ENCODE data around the gene MAGI3. TPM values are rescaled to one million over a fixed set of nuclear protein-coding genes. Genes with fewer than 3 reads are reported as not detected.

MAGI3 gene
- polyA plus RNA-seq, 1 donor from 2014 or later = 10.8 TPM

DNA sequence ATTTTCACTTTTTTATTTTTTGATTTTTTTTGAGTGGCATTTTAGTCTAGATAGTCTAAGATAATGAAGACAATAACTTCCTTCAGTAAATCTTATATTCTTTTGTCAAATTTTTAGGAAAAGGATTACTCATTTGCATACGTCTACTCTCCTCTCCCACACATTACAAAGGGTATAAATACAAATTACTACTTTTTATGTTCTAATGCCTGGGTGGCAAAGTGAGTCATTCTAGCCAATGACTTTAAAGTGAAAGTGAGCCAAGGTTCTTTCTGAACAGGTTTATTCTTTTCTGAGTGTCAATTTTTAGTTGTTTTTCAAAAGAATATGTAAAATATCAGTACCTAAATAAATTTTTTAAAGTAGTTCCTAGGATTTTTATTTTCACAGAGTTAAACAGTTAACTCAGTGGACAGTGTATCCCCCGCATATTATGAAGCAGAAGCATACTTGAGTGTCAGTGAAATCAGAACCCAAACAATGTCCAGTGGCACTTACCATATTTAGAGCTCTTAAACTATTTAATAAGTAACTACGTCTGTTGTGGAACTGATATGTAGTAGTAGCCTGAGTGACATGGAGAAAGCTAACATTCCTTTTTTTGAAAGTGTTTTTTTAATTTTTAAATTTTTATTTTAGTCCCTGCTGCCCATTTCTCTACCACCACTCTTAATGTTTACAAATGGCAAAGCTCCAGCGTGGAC lies 227.3 kb downstream of the MAGI3 start:
- Histone ChIP-seq H3F3A (ENCODE audit: insufficient read depth, low read length, poor library complexity, severe bottlenecking) (no peaks in the 10 kb centered on the region), H3K36me3 (ENCODE audit: insufficient read depth, low read length) (no peaks in the 10 kb centered on the region), H3K9me3 (ENCODE audit: low read length) (no peaks in the 10 kb centered on the region), H3K9me2 (ENCODE audit: insufficient read depth, low read length) (no peaks in the 10 kb centered on the region), H3K79me2 (replicated peaks; ENCODE audit: insufficient read depth, low read length) (no peaks in the 10 kb centered on the region), H3K4me2 (ENCODE audit: low read length) (no peak overlapping the region), H2AFZ (ENCODE audit: low read depth, low read length) (no peak overlapping the region), H3K4me3 (ENCODE audit: low read length) (no peak overlapping the region), H3K9ac (ENCODE audit: low read length) (no peak overlapping the region), H3K27ac (ENCODE audit: low read length) (no peak overlapping the region), H4K20me1 (ENCODE audit: insufficient read depth) (no peaks in the 10 kb centered on the region), H3K27me3 (ENCODE audit: insufficient read depth, low read depth, low read length) (no peaks in the 10 kb centered on the region)
- TF ChIP-seq TAF1 (IDR thresholded peaks at IDR 0.05; ENCODE audit: low read depth) (no peak), SMC3 (conservative IDR thresholded peaks at IDR 0.05; ENCODE audit: poor library complexity) (no peak), EZH2 (IDR thresholded peaks at IDR 0.05; ENCODE audit: borderline replicate concordance, insufficient read depth, low read length, poor library complexity, severe bottlenecking) (no peak), RAD21 (conservative IDR thresholded peaks at IDR 0.05) (no peak), MXI1 (conservative IDR thresholded peaks at IDR 0.05; ENCODE audit: poor library complexity, severe bottlenecking) (no peak), POLR2AphosphoS5 (IDR thresholded peaks at IDR 0.05) (no peak), EP300 (conservative IDR thresholded peaks at IDR 0.05; ENCODE audit: poor library complexity, severe bottlenecking) (no peak)
- TF ChIP-seq, protein P1, sequence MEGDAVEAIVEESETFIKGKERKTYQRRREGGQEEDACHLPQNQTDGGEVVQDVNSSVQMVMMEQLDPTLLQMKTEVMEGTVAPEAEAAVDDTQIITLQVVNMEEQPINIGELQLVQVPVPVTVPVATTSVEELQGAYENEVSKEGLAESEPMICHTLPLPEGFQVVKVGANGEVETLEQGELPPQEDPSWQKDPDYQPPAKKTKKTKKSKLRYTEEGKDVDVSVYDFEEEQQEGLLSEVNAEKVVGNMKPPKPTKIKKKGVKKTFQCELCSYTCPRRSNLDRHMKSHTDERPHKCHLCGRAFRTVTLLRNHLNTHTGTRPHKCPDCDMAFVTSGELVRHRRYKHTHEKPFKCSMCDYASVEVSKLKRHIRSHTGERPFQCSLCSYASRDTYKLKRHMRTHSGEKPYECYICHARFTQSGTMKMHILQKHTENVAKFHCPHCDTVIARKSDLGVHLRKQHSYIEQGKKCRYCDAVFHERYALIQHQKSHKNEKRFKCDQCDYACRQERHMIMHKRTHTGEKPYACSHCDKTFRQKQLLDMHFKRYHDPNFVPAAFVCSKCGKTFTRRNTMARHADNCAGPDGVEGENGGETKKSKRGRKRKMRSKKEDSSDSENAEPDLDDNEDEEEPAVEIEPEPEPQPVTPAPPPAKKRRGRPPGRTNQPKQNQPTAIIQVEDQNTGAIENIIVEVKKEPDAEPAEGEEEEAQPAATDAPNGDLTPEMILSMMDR (IDR thresholded peaks at IDR 0.05; ENCODE audit: poor library complexity, severe bottlenecking) = no peak
- TF ChIP-seq, protein P2, sequence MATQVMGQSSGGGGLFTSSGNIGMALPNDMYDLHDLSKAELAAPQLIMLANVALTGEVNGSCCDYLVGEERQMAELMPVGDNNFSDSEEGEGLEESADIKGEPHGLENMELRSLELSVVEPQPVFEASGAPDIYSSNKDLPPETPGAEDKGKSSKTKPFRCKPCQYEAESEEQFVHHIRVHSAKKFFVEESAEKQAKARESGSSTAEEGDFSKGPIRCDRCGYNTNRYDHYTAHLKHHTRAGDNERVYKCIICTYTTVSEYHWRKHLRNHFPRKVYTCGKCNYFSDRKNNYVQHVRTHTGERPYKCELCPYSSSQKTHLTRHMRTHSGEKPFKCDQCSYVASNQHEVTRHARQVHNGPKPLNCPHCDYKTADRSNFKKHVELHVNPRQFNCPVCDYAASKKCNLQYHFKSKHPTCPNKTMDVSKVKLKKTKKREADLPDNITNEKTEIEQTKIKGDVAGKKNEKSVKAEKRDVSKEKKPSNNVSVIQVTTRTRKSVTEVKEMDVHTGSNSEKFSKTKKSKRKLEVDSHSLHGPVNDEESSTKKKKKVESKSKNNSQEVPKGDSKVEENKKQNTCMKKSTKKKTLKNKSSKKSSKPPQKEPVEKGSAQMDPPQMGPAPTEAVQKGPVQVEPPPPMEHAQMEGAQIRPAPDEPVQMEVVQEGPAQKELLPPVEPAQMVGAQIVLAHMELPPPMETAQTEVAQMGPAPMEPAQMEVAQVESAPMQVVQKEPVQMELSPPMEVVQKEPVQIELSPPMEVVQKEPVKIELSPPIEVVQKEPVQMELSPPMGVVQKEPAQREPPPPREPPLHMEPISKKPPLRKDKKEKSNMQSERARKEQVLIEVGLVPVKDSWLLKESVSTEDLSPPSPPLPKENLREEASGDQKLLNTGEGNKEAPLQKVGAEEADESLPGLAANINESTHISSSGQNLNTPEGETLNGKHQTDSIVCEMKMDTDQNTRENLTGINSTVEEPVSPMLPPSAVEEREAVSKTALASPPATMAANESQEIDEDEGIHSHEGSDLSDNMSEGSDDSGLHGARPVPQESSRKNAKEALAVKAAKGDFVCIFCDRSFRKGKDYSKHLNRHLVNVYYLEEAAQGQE (IDR thresholded peaks at IDR 0.05; ENCODE audit: borderline replicate concordance) = no peak

DNA sequence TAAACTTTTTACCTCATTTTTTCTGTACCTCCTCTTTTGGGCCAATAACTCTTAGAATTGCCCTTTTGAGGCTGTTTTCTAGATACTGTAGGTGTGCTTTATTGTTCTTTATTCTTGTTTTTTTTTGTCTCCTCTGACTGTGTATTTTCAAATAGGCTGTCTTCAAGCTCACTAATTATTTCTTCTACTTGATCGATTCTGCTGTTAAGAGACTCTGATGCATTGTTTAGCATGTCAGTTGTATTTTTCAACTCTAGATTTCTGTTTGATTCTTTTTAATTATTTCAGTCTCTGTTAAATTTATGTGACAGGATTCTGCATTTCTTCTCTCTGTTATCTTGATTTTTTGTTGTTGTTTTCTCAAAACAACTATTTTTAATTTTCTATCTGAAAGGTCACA lies 238.7 kb downstream of the MAGI3 start:
- TF ChIP-seq EZH2 (IDR thresholded peaks at IDR 0.05; ENCODE audit: borderline replicate concordance, insufficient read depth, low read length, poor library complexity, severe bottlenecking) (no peak), POLR2AphosphoS5 (IDR thresholded peaks at IDR 0.05) (no peak), MXI1 (conservative IDR thresholded peaks at IDR 0.05; ENCODE audit: poor library complexity, severe bottlenecking) (no peak), SMC3 (conservative IDR thresholded peaks at IDR 0.05; ENCODE audit: poor library complexity) (no peak), EP300 (conservative IDR thresholded peaks at IDR 0.05; ENCODE audit: poor library complexity, severe bottlenecking) (no peak), RAD21 (conservative IDR thresholded peaks at IDR 0.05) (no peak), TAF1 (IDR thresholded peaks at IDR 0.05; ENCODE audit: low read depth) (no peak)
- TF ChIP-seq, protein P1 (IDR thresholded peaks at IDR 0.05; ENCODE audit: poor library complexity, severe bottlenecking) = no peak
- TF ChIP-seq, protein P2 (IDR thresholded peaks at IDR 0.05; ENCODE audit: borderline replicate concordance) = no peak
- no peaks in the 10 kb centered on the region for H3F3A ChIP-seq (ENCODE audit: insufficient read depth, low read length, poor library complexity, severe bottlenecking)
- H3K79me2 ChIP-seq (replicated peaks; ENCODE audit: insufficient read depth, low read length) = no peaks in the 10 kb centered on the region
- no peaks in the 10 kb centered on the region for H3K9me3 ChIP-seq (ENCODE audit: low read length)
- no peak overlapping the region for H3K4me3 ChIP-seq (ENCODE audit: low read length)
- H3K9ac ChIP-seq (ENCODE audit: low read length) = no peak overlapping the region
- no peak overlapping the region for H3K4me2 ChIP-seq (ENCODE audit: low read length)
- H4K20me1 ChIP-seq (ENCODE audit: insufficient read depth) = no peaks in the 10 kb centered on the region
- H3K9me2 ChIP-seq (ENCODE audit: insufficient read depth, low read length) = no peaks in the 10 kb centered on the region
- no peak overlapping the region for H3K27ac ChIP-seq (ENCODE audit: low read length)
- no peaks in the 10 kb centered on the region for H3K27me3 ChIP-seq (ENCODE audit: insufficient read depth, low read depth, low read length)
- H3K36me3 ChIP-seq (ENCODE audit: insufficient read depth, low read length) = no peaks in the 10 kb centered on the region
- H2AFZ ChIP-seq (ENCODE audit: low read depth, low read length) = no peak overlapping the region

All from neural cell (in vitro differentiated cells).